IgD-negative memory B cell (primary cell): ENCODE data around the gene SCML2. TPM values are rescaled to one million over a fixed set of nuclear protein-coding genes. Genes with fewer than 3 reads are reported as not detected.

Experiments
- H3K27ac Mint-ChIP-seq, 3 donors: one replicate each; pipeline ENCODE4 v1.8.0; 2020 to 2022; ENCODE audit warnings: mild to moderate bottlenecking in 3 of 3, mixed read lengths in 3 of 3, moderate library complexity in 1 of 3
- H3K27me3 Mint-ChIP-seq: one replicate; pipeline ENCODE4 v1.8.0; 2021; ENCODE audit warnings: mixed read lengths
- H3K36me3 Mint-ChIP-seq: one replicate; pipeline ENCODE4 v1.8.0; 2020; ENCODE audit warnings: mild to moderate bottlenecking, mixed read lengths
- H3K4me1 Mint-ChIP-seq, 3 donors: one replicate each; pipeline ENCODE4 v1.8.0; 2020 to 2022; ENCODE audit warnings: mixed read lengths in 3 of 3, mild to moderate bottlenecking in 1 of 3
- H3K4me3 Mint-ChIP-seq, 4 donors: one replicate each; pipeline ENCODE4 v1.8.0; 2020 to 2022; ENCODE audit warnings: mild to moderate bottlenecking in 4 of 4, mixed read lengths in 4 of 4, moderate library complexity in 3 of 4
- H3K9me3 Mint-ChIP-seq, 3 donors: one replicate each; pipeline ENCODE4 v1.8.0; 2020 to 2021; ENCODE audit warnings: mixed read lengths in 3 of 3, mild to moderate bottlenecking in 1 of 3
- polyA plus RNA-seq: library from polyadenylated mRNA; unstranded; fragments of 300-500 nt; fragmentation: Illumina TruSeq; gene quantifications from one replicate; pipeline ENCODE4 v1.2.3, GENCODE V29; 2021

SCML2 gene
- polyA plus RNA-seq, 1 donor from 2014 or later = 0.69 TPM

GRCh38 chrX:18206657-18207056, 147.8 kb downstream of the SCML2 start:
- no peak overlapping the region for H3K4me3 Mint-ChIP-seq
- H3K27me3 Mint-ChIP-seq = peaks cover 3% of the 10 kb centered on the region
- no peaks in the 10 kb centered on the region for H3K36me3 Mint-ChIP-seq
- H3K9me3 Mint-ChIP-seq = peaks cover 0 to 3% (median 3%) of the 10 kb centered on the region in 3 donors
- H3K27ac Mint-ChIP-seq = no peak overlapping the region
- peaks cover 0 to 1% (median 0%) of the 10 kb centered on the region in 3 donors for H3K4me1 Mint-ChIP-seq

GRCh38 chrX:18203631-18204030, 150.9 kb downstream of the SCML2 start:
- H3K4me3 Mint-ChIP-seq = no peak overlapping the region
- H3K36me3 Mint-ChIP-seq = no peaks in the 10 kb centered on the region
- no peak overlapping the region for H3K27ac Mint-ChIP-seq
- peaks cover 3% of the 10 kb centered on the region for H3K27me3 Mint-ChIP-seq
- peaks cover 0 to 3% (median 3%) of the 10 kb centered on the region in 3 donors for H3K9me3 Mint-ChIP-seq
- H3K4me1 Mint-ChIP-seq = peaks cover 0 to 1% (median 0%) of the 10 kb centered on the region in 3 donors

GRCh38 chrX:18194688-18195087, 159.8 kb downstream of the SCML2 start:
- Mint-ChIP-seq H3K9me3 (peaks cover 0 to 5% (median 0%) of the 10 kb centered on the region in 3 donors), H3K4me3 (no peak overlapping the region), H3K4me1 (no peaks in the 10 kb centered on the region), H3K27ac (no peak overlapping the region), H3K36me3 (no peaks in the 10 kb centered on the region), H3K27me3 (no peaks in the 10 kb centered on the region)

Other genes with a start within 250 kb of the SCML2 start
- gene BEND2, start 133.8 kb downstream of the SCML2 start, polyA plus RNA-seq = 0.24 TPM
- 0.89 TPM for gene CDKL5, start 70.9 kb upstream of the SCML2 start, polyA plus RNA-seq